Peyer's patch (tissue), 4 donors: ENCODE measurements around the gene RNF114.

Source experiments
- POLR2A ChIP-seq, 2 donors: fragments of 450-650 bp; IDR thresholded peaks; one replicate each; pipeline ENCODE4 v1.5.1; 2017; ENCODE audit warnings: antibody characterized with exemption in 2 of 2, mild to moderate bottlenecking in 2 of 2, moderate library complexity in 2 of 2
- TF ChIP-seq, protein P1 (sequence below), 6 experiments: fragments of 450-650 bp in 4 of 6; fragments of 200-600 bp in 2 of 6; sonication (generic) in 1 of 6; IDR thresholded peaks; one replicate each; pipeline ENCODE4 v1.5.1; 2017 to 2019; ENCODE audit warnings: antibody characterized with exemption in 6 of 6, mild to moderate bottlenecking in 3 of 6, moderate library complexity in 1 of 6

DNA sequence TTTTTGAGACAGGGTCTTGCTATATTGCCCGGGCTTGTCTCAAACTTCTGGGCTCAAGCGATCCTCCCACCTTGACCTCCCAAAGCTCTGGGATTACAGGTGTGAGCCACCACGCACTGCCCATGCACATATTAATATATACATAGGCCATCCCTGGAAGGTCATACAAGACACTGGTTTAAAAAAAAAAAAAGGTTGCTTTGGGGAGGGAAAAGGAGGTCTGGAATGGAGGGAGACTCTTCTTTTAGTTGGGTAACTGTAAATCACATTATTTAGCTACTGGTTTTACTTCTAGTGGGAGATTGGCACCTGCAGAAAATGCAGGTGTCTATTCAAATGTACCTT is 42.5 kb downstream of the RNF114 start:
- TF ChIP-seq, protein P1, sequence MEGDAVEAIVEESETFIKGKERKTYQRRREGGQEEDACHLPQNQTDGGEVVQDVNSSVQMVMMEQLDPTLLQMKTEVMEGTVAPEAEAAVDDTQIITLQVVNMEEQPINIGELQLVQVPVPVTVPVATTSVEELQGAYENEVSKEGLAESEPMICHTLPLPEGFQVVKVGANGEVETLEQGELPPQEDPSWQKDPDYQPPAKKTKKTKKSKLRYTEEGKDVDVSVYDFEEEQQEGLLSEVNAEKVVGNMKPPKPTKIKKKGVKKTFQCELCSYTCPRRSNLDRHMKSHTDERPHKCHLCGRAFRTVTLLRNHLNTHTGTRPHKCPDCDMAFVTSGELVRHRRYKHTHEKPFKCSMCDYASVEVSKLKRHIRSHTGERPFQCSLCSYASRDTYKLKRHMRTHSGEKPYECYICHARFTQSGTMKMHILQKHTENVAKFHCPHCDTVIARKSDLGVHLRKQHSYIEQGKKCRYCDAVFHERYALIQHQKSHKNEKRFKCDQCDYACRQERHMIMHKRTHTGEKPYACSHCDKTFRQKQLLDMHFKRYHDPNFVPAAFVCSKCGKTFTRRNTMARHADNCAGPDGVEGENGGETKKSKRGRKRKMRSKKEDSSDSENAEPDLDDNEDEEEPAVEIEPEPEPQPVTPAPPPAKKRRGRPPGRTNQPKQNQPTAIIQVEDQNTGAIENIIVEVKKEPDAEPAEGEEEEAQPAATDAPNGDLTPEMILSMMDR (IDR thresholded peaks at IDR 0.05) = no peak
- TF ChIP-seq POLR2A (IDR thresholded peaks at IDR 0.05) = no peak
